Stimulated activated naive CD8-positive, alpha-beta T cell treated with anti-CD3 and anti-CD28 coated beads, Interleukin-15, amount 100 ng/mL, for 72 hours (primary cell): Measurements from ENCODE around the gene STAT3.
"Not testable (repeated sequence)": the region's sequence is repeated elsewhere in the genome, so short reads cannot be mapped to it uniquely, and the experiment has no call there.

Experiments
- ATAC-seq: fragments of 150-1000 bp; cut with Tn5 transposase; 2 replicates; pipeline ENCODE4 v1.10.0; 2021; ENCODE audit warnings: mild to moderate bottlenecking, moderate library complexity
- DNase-seq, 2 donors: peaks; one replicate each; pipeline ENCODE4 v3.0.0; 2021 to 2022
- H3K27ac Mint-ChIP-seq, 2 donors: one replicate each; pipeline ENCODE4 v1.8.0; 2022; ENCODE audit warnings: mild to moderate bottlenecking in 2 of 2, mixed read lengths in 2 of 2, moderate library complexity in 2 of 2
- H3K27me3 Mint-ChIP-seq: one replicate; pipeline ENCODE4 v1.8.0; 2022; ENCODE audit warnings: mixed read lengths
- H3K4me1 Mint-ChIP-seq: one replicate; pipeline ENCODE4 v1.8.0; 2022; ENCODE audit warnings: mild to moderate bottlenecking, mixed read lengths
- H3K4me3 Mint-ChIP-seq, 2 donors: one replicate each; pipeline ENCODE4 v1.8.0; 2022; ENCODE audit warnings: mild to moderate bottlenecking in 2 of 2, mixed read lengths in 2 of 2, moderate library complexity in 1 of 2
- H3K9me3 Mint-ChIP-seq, 2 donors: one replicate each; pipeline ENCODE4 v1.8.0; 2022; ENCODE audit warnings: mixed read lengths in 2 of 2

The STAT3 gene

GRCh38 chr17:42373896-42374295 lies 14.3 kb downstream of the STAT3 start:
- DNase-seq (no peak), ATAC-seq (no peak)
- no peaks in the 10 kb centered on the region for H3K27me3 Mint-ChIP-seq
- H3K27ac Mint-ChIP-seq = no peak overlapping the region
- H3K4me3 Mint-ChIP-seq = no peak overlapping the region
- peaks cover 67% of the 10 kb centered on the region for H3K4me1 Mint-ChIP-seq
- no peaks in the 10 kb centered on the region for H3K9me3 Mint-ChIP-seq

- DNase-seq (no peak), ATAC-seq (no peak)
- H3K4me1 Mint-ChIP-seq = peaks cover 60% of the 10 kb centered on the region
- no peak overlapping the region for H3K4me3 Mint-ChIP-seq
- no peaks in the 10 kb centered on the region for H3K9me3 Mint-ChIP-seq
- no peak overlapping the region for H3K27ac Mint-ChIP-seq
- H3K27me3 Mint-ChIP-seq = no peaks in the 10 kb centered on the region
Observed at GRCh38 chr17:42372142-42372541, 16.1 kb downstream of the STAT3 start.

- Mint-ChIP-seq H3K4me1 (peaks cover 69% of the 10 kb centered on the region), H3K4me3 (peak overlapping the region in 1 of 2 donors; percentile 19)
- not testable (repeated sequence) for H3K9me3 Mint-ChIP-seq, H3K27ac Mint-ChIP-seq, H3K27me3 Mint-ChIP-seq, DNase-seq, ATAC-seq
Observed at GRCh38 chr17:42368797-42369561, 19.3 kb downstream of the STAT3 start.

GRCh38 chr17:42368310-42368709 lies 19.9 kb downstream of the STAT3 start:
- H3K4me3 Mint-ChIP-seq, H3K27ac Mint-ChIP-seq, H3K9me3 Mint-ChIP-seq, DNase-seq, H3K27me3 Mint-ChIP-seq, ATAC-seq: not testable (repeated sequence)
- H3K4me1 Mint-ChIP-seq = peaks cover 73% of the 10 kb centered on the region

GRCh38 chr17:42366176-42367023 lies 21.8 kb downstream of the STAT3 start:
- Mint-ChIP-seq H3K4me3 (peak overlapping the region in 1 of 2 donors; percentile 48), H3K4me1 (peaks cover 86% of the 10 kb centered on the region), H3K27ac (peak overlapping the region in 1 of 2 donors; percentile 34)
- ATAC-seq, H3K27me3 Mint-ChIP-seq, DNase-seq, H3K9me3 Mint-ChIP-seq: not testable (repeated sequence)

GRCh38 chr17:42365136-42365535 lies 23.1 kb downstream of the STAT3 start:
- H3K9me3 Mint-ChIP-seq = no peaks in the 10 kb centered on the region
- H3K27ac Mint-ChIP-seq = no peak overlapping the region
- peak overlapping the region; percentile 45 to 48 for H3K4me3 Mint-ChIP-seq
- peaks cover 82% of the 10 kb centered on the region for H3K4me1 Mint-ChIP-seq
- ATAC-seq (peak; percentile 39), DNase-seq (no peak)
- H3K27me3 Mint-ChIP-seq = no peaks in the 10 kb centered on the region

GRCh38 chr17:42363767-42364585 lies 24.3 kb downstream of the STAT3 start:
- ATAC-seq (no peak), DNase-seq (no peak)
- peak overlapping the region in 1 of 2 donors; percentile 16 for H3K4me3 Mint-ChIP-seq
- no peaks in the 10 kb centered on the region for H3K27me3 Mint-ChIP-seq
- no peaks in the 10 kb centered on the region for H3K9me3 Mint-ChIP-seq
- H3K4me1 Mint-ChIP-seq = peaks cover 81% of the 10 kb centered on the region
- peak overlapping the region in 1 of 2 donors; percentile 54 for H3K27ac Mint-ChIP-seq

GRCh38 chr17:42363231-42363630 lies 25.0 kb downstream of the STAT3 start:
- Mint-ChIP-seq H3K27ac (peak overlapping the region in 1 of 2 donors; percentile 49), H3K27me3 (no peaks in the 10 kb centered on the region), H3K9me3 (no peaks in the 10 kb centered on the region), H3K4me1 (peaks cover 85% of the 10 kb centered on the region), H3K4me3 (peak overlapping the region in 1 of 2 donors; percentile 4)
- DNase-seq (no peak), ATAC-seq (no peak)

GRCh38 chr17:42362245-42362961 lies 25.8 kb downstream of the STAT3 start:
- Mint-ChIP-seq H3K4me1 (peaks cover 83% of the 10 kb centered on the region), H3K27me3 (no peaks in the 10 kb centered on the region), H3K9me3 (no peaks in the 10 kb centered on the region), H3K27ac (no peak overlapping the region), H3K4me3 (peak overlapping the region; percentile 27 to 52)
- ATAC-seq = no peak
- DNase-seq = no peak

- Mint-ChIP-seq H3K27ac (no peak overlapping the region), H3K4me3 (peak overlapping the region; percentile 27 to 52), H3K9me3 (no peaks in the 10 kb centered on the region), H3K4me1 (peaks cover 82% of the 10 kb centered on the region), H3K27me3 (no peaks in the 10 kb centered on the region)
- peak; percentile 97 for ATAC-seq
- peak in 1 of 2 donors; percentile 55 for DNase-seq
Observed at GRCh38 chr17:42361781-42362186, 26.5 kb downstream of the STAT3 start.

- H3K4me3 Mint-ChIP-seq, ATAC-seq, H3K27me3 Mint-ChIP-seq, DNase-seq, H3K9me3 Mint-ChIP-seq: not testable (repeated sequence)
- H3K4me1 Mint-ChIP-seq = peaks cover 83% of the 10 kb centered on the region
- peak overlapping the region in 1 of 2 donors; percentile 48 for H3K27ac Mint-ChIP-seq
Observed at GRCh38 chr17:42360388-42360787, 27.9 kb downstream of the STAT3 start.

- H3K27ac Mint-ChIP-seq = no peak overlapping the region
- DNase-seq = no peak
- H3K4me1 Mint-ChIP-seq = peaks cover 82% of the 10 kb centered on the region
Observed at GRCh38 chr17:42359133-42359532, 29.1 kb downstream of the STAT3 start.

GRCh38 chr17:42358434-42358833 lies 29.8 kb downstream of the STAT3 start:
- no peak overlapping the region for H3K27ac Mint-ChIP-seq
- no peaks in the 10 kb centered on the region for H3K27me3 Mint-ChIP-seq
- DNase-seq = no peak
- no peak for ATAC-seq
- no peaks in the 10 kb centered on the region for H3K9me3 Mint-ChIP-seq
- no peak overlapping the region for H3K4me3 Mint-ChIP-seq
- peaks cover 80% of the 10 kb centered on the region for H3K4me1 Mint-ChIP-seq

More at GRCh38 chr17:42359133-42359532, 29.1 kb downstream of the STAT3 start:
- ATAC-seq = no peak
- Mint-ChIP-seq H3K9me3 (no peaks in the 10 kb centered on the region), H3K4me3 (no peak overlapping the region), H3K27me3 (no peaks in the 10 kb centered on the region)

GRCh38 chr17:42354956-42355843 lies 33.0 kb downstream of the STAT3 start:
- Mint-ChIP-seq H3K4me1 (peaks cover 56% of the 10 kb centered on the region), H3K4me3 (peak overlapping the region in 1 of 2 donors; percentile 50)
- no peak for ATAC-seq

More at GRCh38 chr17:42354956-42355843, 33.0 kb downstream of the STAT3 start:
- no peaks in the 10 kb centered on the region for H3K9me3 Mint-ChIP-seq
- no peaks in the 10 kb centered on the region for H3K27me3 Mint-ChIP-seq
- DNase-seq = no peak
- peak overlapping the region in 1 of 2 donors; percentile 61 for H3K27ac Mint-ChIP-seq
